ENCODE data around the gene FNDC11.
"Not testable (repeated sequence)": the region's sequence is repeated elsewhere in the genome, so short reads cannot be mapped to it uniquely, and the experiment has no call there.

The FNDC11 gene

GRCh38 chr20:63585616-63586565 lies 31.9 kb downstream of the FNDC11 start:
- no peak for DNase-seq

- DNase-seq = no peak
Observed at GRCh38 chr20:63586797-63587196, 32.8 kb downstream of the FNDC11 start.

GRCh38 chr20:63587256-63587655 lies 33.3 kb downstream of the FNDC11 start:
- no peak for DNase-seq

GRCh38 chr20:63587776-63588591 lies 34.0 kb downstream of the FNDC11 start:
- DNase-seq = no peak

- no peak for DNase-seq
Observed at GRCh38 chr20:63588641-63589041, 34.7 kb downstream of the FNDC11 start.

GRCh38 chr20:63589261-63590217 lies 35.6 kb downstream of the FNDC11 start:
- no peak for DNase-seq

- no peak for DNase-seq
Observed at GRCh38 chr20:63590218-63591146, 36.5 kb downstream of the FNDC11 start.

- DNase-seq = no peak
Observed at GRCh38 chr20:63591147-63591533, 37.2 kb downstream of the FNDC11 start.

GRCh38 chr20:63591786-63592355 lies 37.9 kb downstream of the FNDC11 start:
- DNase-seq = no peak

- no peak for DNase-seq
Observed at GRCh38 chr20:63592661-63593060, 38.7 kb downstream of the FNDC11 start.

- DNase-seq = no peak
Observed at GRCh38 chr20:63594043-63594561, 40.1 kb downstream of the FNDC11 start.

- no peak for DNase-seq
Observed at GRCh38 chr20:63595416-63596127, 41.6 kb downstream of the FNDC11 start.

- no peak for DNase-seq
Observed at GRCh38 chr20:63596423-63596822, 42.5 kb downstream of the FNDC11 start.

- DNase-seq = no peak
Observed at GRCh38 chr20:63597651-63598478, 43.9 kb downstream of the FNDC11 start.

- no peak for DNase-seq
Observed at GRCh38 chr20:63598479-63599395, 44.8 kb downstream of the FNDC11 start.

- no peak for DNase-seq
Observed at GRCh38 chr20:63599396-63600050, 45.6 kb downstream of the FNDC11 start.

- not testable (repeated sequence) for DNase-seq
Observed at GRCh38 chr20:63601679-63602078, 47.7 kb downstream of the FNDC11 start.

- no peak for DNase-seq
Observed at GRCh38 chr20:63602321-63602720, 48.4 kb downstream of the FNDC11 start.
